HepG2 (cell line): ENCODE measurements around the gene TTLL12. TPM values are rescaled to one million over a fixed set of nuclear protein-coding genes. Genes with fewer than 3 reads are reported as not detected.

Experiments used
- ATAC-seq: fragments of 200-7000 bp; cut with Tn5 transposase; 3 replicates; pipeline ENCODE4 v1.9.1; 2020; ENCODE audit warnings: mild to moderate bottlenecking, moderate library complexity
- BruUV-seq: library from RNA; stranded (reverse); fragments of 400-500 nt; replicated peaks from 2 replicates; lab custom pipeline; 2021; lab: Mats Ljungman, UMichigan
- CTCF ChIA-PET: fragments of 300-600 bp; formaldehyde crosslinking; extraction: SDS; loops from one replicate; lab custom pipeline; 2021; ENCODE audit warnings: low total read pairs, inconsistent platforms, low intra/inter-chr PET ratio; lab: Yijun Ruan, JAX
- POLR2A ChIA-PET: fragments of 350-600 bp; sonication (Branson Sonifier 250); formaldehyde crosslinking; loops from one replicate; lab custom pipeline; 2020; ENCODE audit warnings: antibody characterized with exemption, inconsistent platforms; lab: Yijun Ruan, JAX
- DNase-seq: peaks from one replicate; pipeline ENCODE4 v3.0.0-alpha.2; 2015; ENCODE audit warnings: low spot score
- FAIRE-seq: peaks from 3 replicates; lab custom pipeline; 2011; peaks lifted over from hg19 to GRCh38; lab: Jason Lieb, UNC
- H2AFZ ChIP-seq: one replicate; pipeline ENCODE4 v1.6.1; 2011; ENCODE audit warnings: low read length, inconsistent platforms
- H3K27ac ChIP-seq: fragments of 300-600 bp; 3 replicates; pipeline ENCODE4 v1.8.0; 2011; ENCODE audit warnings: mixed run types, mild to moderate bottlenecking, mixed read lengths, low read length, inconsistent platforms; ENCODE audit not compliant: insufficient read depth; ENCODE audit errors: extremely low read length
- H3K27me3 ChIP-seq, 2 experiments: fragments of 200-600 bp in 1 of 2; 2 replicates in 1 of 2; 3 replicates in 1 of 2; pipeline versions ENCODE4 v1.6.0 to v1.8.0; 2011; ENCODE audit warnings: low read length in 2 of 2, mild to moderate bottlenecking in 2 of 2, moderate library complexity in 2 of 2, inconsistent platforms in 1 of 2; ENCODE audit not compliant: insufficient read depth in 2 of 2, control insufficient read depth in 1 of 2
- H3K36me3 ChIP-seq, 2 experiments: fragments of 200-600 bp in 1 of 2; replicated peaks in 1 of 2; 2 replicates in 1 of 2; 3 replicates in 1 of 2; pipeline versions ENCODE4 v1.5.1 to v1.8.0; 2011; ENCODE audit warnings: low read length in 2 of 2, inconsistent platforms in 1 of 2; ENCODE audit not compliant: insufficient read depth in 2 of 2, control insufficient read depth in 1 of 2
- H3K4me1 ChIP-seq: 2 replicates; pipeline ENCODE4 v1.5.1; 2012; ENCODE audit warnings: low read length, inconsistent platforms; ENCODE audit not compliant: insufficient read depth
- H3K4me2 ChIP-seq: 2 replicates; pipeline ENCODE4 v1.6.0; 2011; ENCODE audit warnings: low read depth, low read length, inconsistent platforms
- H3K4me3 ChIP-seq, 3 experiments: fragments of 200-600 bp in 1 of 3; sonication (generic), shearing (Covaris generic) in 1 of 3; replicated peaks in 1 of 3; 2 replicates each; pipeline ENCODE4 v1.5.1; 2011 to 2016; ENCODE audit warnings: low read length in 3 of 3, inconsistent platforms in 2 of 3, low read depth in 2 of 3, mild to moderate bottlenecking in 2 of 3, control low read depth in 1 of 3, mixed read lengths in 1 of 3; ENCODE audit not compliant: insufficient read depth in 1 of 3
- H3K79me2 ChIP-seq: one replicate; pipeline ENCODE4 v1.6.1; 2011; ENCODE audit warnings: low read length, inconsistent platforms; ENCODE audit not compliant: insufficient read depth
- H3K9ac ChIP-seq: 2 replicates; pipeline ENCODE4 v1.6.0; 2011; ENCODE audit warnings: mild to moderate bottlenecking, low read depth, low read length, inconsistent platforms; ENCODE audit not compliant: insufficient read depth
- H3K9me3 ChIP-seq: 2 replicates; pipeline ENCODE4 v1.5.1; 2012; ENCODE audit warnings: mild to moderate bottlenecking, low read length
- H4K20me1 ChIP-seq: 2 replicates; pipeline ENCODE4 v1.6.0; 2011; ENCODE audit warnings: inconsistent platforms, mild to moderate bottlenecking, low read length, moderate library complexity; ENCODE audit not compliant: insufficient read depth
- ARNTL ChIP-seq: sonication (generic); formaldehyde crosslinking; IDR thresholded peaks from 2 replicates; pipeline ENCODE4 v1.4.0; 2020; ENCODE audit warnings: mild to moderate bottlenecking, missing genetic modification reagents
- CREM ChIP-seq, 2 experiments: sonication (generic) in 1 of 2; formaldehyde crosslinking in 1 of 2; IDR thresholded peaks; 2 replicates each; pipeline versions ENCODE4 v1.4.0 to v1.6.1; 2016 to 2020; ENCODE audit warnings: antibody characterized with exemption in 1 of 2, mild to moderate bottlenecking in 1 of 2, missing genetic modification reagents in 1 of 2
- GZF1 ChIP-seq: sonication (generic); formaldehyde crosslinking; IDR thresholded peaks from 2 replicates; pipeline ENCODE4 v1.5.1; 2020; ENCODE audit warnings: mild to moderate bottlenecking, missing genetic modification reagents
- HNRNPH1 ChIP-seq: fragments of 200-400 bp; formaldehyde crosslinking; optimal IDR thresholded peaks from 2 replicates; pipeline ENCODE3; 2017; ENCODE audit warnings: mild to moderate bottlenecking, low read depth, low read length
- HNRNPLL ChIP-seq: fragments of 200-400 bp; formaldehyde crosslinking; IDR thresholded peaks from 2 replicates; pipeline ENCODE4 v1.6.1; 2017; ENCODE audit warnings: mild to moderate bottlenecking, low read depth, low read length; ENCODE audit not compliant: poor library complexity, severe bottlenecking
- KDM2A ChIP-seq: sonication (generic); formaldehyde crosslinking; IDR thresholded peaks from 2 replicates; pipeline ENCODE4 v1.4.0; 2020; ENCODE audit warnings: low read depth, missing genetic modification reagents, borderline replicate concordance
- KLF15 ChIP-seq: sonication (generic); formaldehyde crosslinking; IDR thresholded peaks from 2 replicates; pipeline ENCODE4 v1.8.1; 2023; ENCODE audit warnings: borderline replicate concordance, mild to moderate bottlenecking, inconsistent platforms, missing genetic modification reagents, mixed read lengths
- SIX1 ChIP-seq: sonication (generic); formaldehyde crosslinking; IDR thresholded peaks from 2 replicates; pipeline ENCODE4 v1.4.0; 2020; ENCODE audit warnings: missing genetic modification reagents, borderline replicate concordance
- SOX13 ChIP-seq, 3 experiments: fragments of 450-650 bp in 1 of 3; sonication (generic) in 1 of 3; formaldehyde crosslinking in 1 of 3; IDR thresholded peaks in 2 of 3; conservative IDR thresholded peaks in 1 of 3; 2 replicates each; pipeline versions ENCODE4 v1.5.0 to v1.6.1; 2016 to 2020; ENCODE audit warnings: antibody characterized with exemption in 1 of 3, mild to moderate bottlenecking in 1 of 3, missing compliant biosample characterization in 1 of 3, missing genetic modification reagents in 1 of 3, moderate library complexity in 1 of 3
- ZBTB20 ChIP-seq: sonication (generic); formaldehyde crosslinking; IDR thresholded peaks from 2 replicates; pipeline ENCODE4 v1.8.1; 2023; ENCODE audit warnings: missing genetic modification reagents, low read depth, mild to moderate bottlenecking, borderline replicate concordance
- ZMYM3 ChIP-seq: sonication (generic); formaldehyde crosslinking; IDR thresholded peaks from 2 replicates; pipeline ENCODE4 v1.5.1; 2020; ENCODE audit warnings: mild to moderate bottlenecking, missing genetic modification reagents
- ZNF30 ChIP-seq: sonication (generic); formaldehyde crosslinking; IDR thresholded peaks from 2 replicates; pipeline ENCODE4 v1.5.0; 2020; ENCODE audit warnings: mild to moderate bottlenecking, missing genetic modification reagents
- ZNF552 ChIP-seq: sonication (generic); formaldehyde crosslinking; IDR thresholded peaks from 2 replicates; pipeline ENCODE4 v1.9.0; 2022; ENCODE audit warnings: missing genetic modification reagents, mild to moderate bottlenecking, borderline replicate concordance
- ZNF629 ChIP-seq: sonication (generic); formaldehyde crosslinking; conservative IDR thresholded peaks from 2 replicates; pipeline ENCODE4 v1.5.0; 2020; ENCODE audit warnings: missing genetic modification reagents
- ZNF670 ChIP-seq: sonication (generic); formaldehyde crosslinking; IDR thresholded peaks from 2 replicates; pipeline ENCODE4 v1.8.0; 2022; ENCODE audit warnings: mild to moderate bottlenecking, missing genetic modification reagents, borderline replicate concordance
- ZSCAN30 ChIP-seq: sonication (generic); formaldehyde crosslinking; IDR thresholded peaks from 2 replicates; pipeline ENCODE4 v1.5.0; 2020; ENCODE audit warnings: mild to moderate bottlenecking, missing genetic modification reagents
- WGBS: methylation state at CpG from one replicate; pipeline ENCODE4 v1.1.6; 2017; ENCODE audit warnings: low lambda C conversion rate; 5-methylcytosine and 5-hydroxymethylcytosine counted together
- in situ Hi-C: cut with HindIII; loops from 2 replicates; pipeline ENCODE4 v1.10.0; 2017; ENCODE audit warnings: low pct_unique_long_range_greater_than_20kb; ENCODE audit not compliant: extremely low pct_ligation_motif_present
- intact Hi-C: fragments of 100-400 bp; cut with micrococcal nuclease; formaldehyde crosslinking; loops from one replicate; pipeline ENCODE4 v1.10.0; 2022; ENCODE audit not compliant: unreplicated experiment
- polyA plus RNA-seq, 8 experiments: library from polyadenylated mRNA; depleted of rRNA in 3 of 8; stranded (reverse) in 7 of 8; unstranded in 1 of 8; fragments of >200 nt; fragmentation: Illumina TruSeq in 4 of 8; extraction: Trizol in 4 of 8; gene quantifications; 2 replicates each; pipeline versions ENCODE4 v1.2.1 to v1.2.3, GENCODE V29; 2011 to 2016; ENCODE audit warnings: low read depth in 4 of 8, missing spikeins in 1 of 8, mixed read lengths in 1 of 8; ENCODE audit not compliant: insufficient read depth in 1 of 8
- total RNA-seq, 5 experiments: library from RNA; depleted of rRNA; stranded (reverse); fragments of >200 nt; fragmentation: Illumina TruSeq; extraction: Trizol; gene quantifications; 2 replicates each; pipeline ENCODE4 v1.2.3, GENCODE V29; 2016; ENCODE audit warnings: low read depth in 1 of 5

The TTLL12 gene
- total and polyA plus RNA-seq, 2 of the 13 experiments (the other 11 are each of a cell fraction or from before 2014, with no cell fraction given) = 11.9 to 38.1 TPM

- TF ChIP-seq KLF15 (CRISPR knock-in tag) (no peak), ZSCAN30 (CRISPR knock-in tag) (no peak), SIX1 (CRISPR knock-in tag) (no peak), HNRNPLL (no peak), SOX13 (IDR thresholded peaks at IDR 0.05) (no peak), SOX13 (CRISPR knock-in tag; conservative IDR thresholded peaks at IDR 0.05 in 1 of 2, IDR thresholded peaks at IDR 0.05 in 1 of 2) (no peak), ARNTL (CRISPR knock-in tag) (no peak), HNRNPH1 (no peak), ZBTB20 (CRISPR knock-in tag) (no peak), CREM (IDR thresholded peaks at IDR 0.05) (no peak), CREM (CRISPR knock-in tag; IDR thresholded peaks at IDR 0.05) (no peak)
- TF ChIP-seq, all 625 proteins: peak for 0
Observed at GRCh38 chr22:43163241-43163795, 23.6 kb downstream of the TTLL12 start (continued).

GRCh38 chr22:43162412-43163150, 24.4 kb downstream of the TTLL12 start:
- FAIRE-seq (no peak), DNase-seq (no peak), ATAC-seq (no peak)
- Histone ChIP-seq H3K9ac (no peak overlapping the region), H2AFZ (no peak overlapping the region), H3K79me2 (no peaks in the 10 kb centered on the region), H3K4me1 (peaks cover 23% of the 10 kb centered on the region), H4K20me1 (no peaks in the 10 kb centered on the region), H3K36me3 (no peaks in the 10 kb centered on the region; a peak in 1 of 5 replicates), H3K27ac (no peak overlapping the region), H3K4me3 (no peak overlapping the region), H3K4me2 (no peak overlapping the region), H3K9me3 (no peaks in the 10 kb centered on the region), H3K27me3 (peaks cover 8 to 13% of the 10 kb centered on the region in 2 experiments; a peak in 4 of 5 replicates)
- no TSS peak for BruUV-seq
- intact Hi-C loops = no loop called here
- TF ChIP-seq KDM2A (CRISPR knock-in tag) = 0 out of 2 replicates have a peak, but pooled peaks have one; percentile 19
- TF ChIP-seq ZNF30 = no peak
- TF ChIP-seq ZNF552 (CRISPR knock-in tag) = no peak
- TF ChIP-seq ZNF670 = no peak
- 0 out of 2 replicates have a peak, but pooled peaks have one; percentile 32 for TF ChIP-seq ZMYM3
- TF ChIP-seq ZNF629 (CRISPR knock-in tag) = peak; percentile 78
- peak; percentile 26 for TF ChIP-seq HNRNPLL
- TF ChIP-seq GZF1 (CRISPR knock-in tag) = no peak
- WGBS = 42% methylated on average over 5 of the region's 24 CpGs
- POLR2A ChIA-PET = no interaction called here
- CTCF ChIA-PET = no interaction called here
- in situ Hi-C loops = no loop called here
